Spleen (tissue), 11 donors: ENCODE results near the gene ITCH. TPM values are rescaled to one million over a fixed set of nuclear protein-coding genes. Genes with fewer than 3 reads are reported as not detected.
"Not testable (repeated sequence)": the region's sequence is repeated elsewhere in the genome, so short reads cannot be mapped to it uniquely, and the experiment has no call there.

Experiments used
- DNase-seq: peaks from one replicate; pipeline ENCODE4 v3.0.0-alpha.2; 2020
- H3K27ac ChIP-seq, 8 donors: fragments of 200-600 bp; sonication (generic) in 7 of 8; 1 replicate in 4 of 8; 2 replicates in 4 of 8; pipeline versions ENCODE4 v1.5.0 to v1.8.0; 2016 to 2021; ENCODE audit warnings: inconsistent platforms in 4 of 8, mild to moderate bottlenecking in 4 of 8, moderate library complexity in 1 of 8
- H3K27me3 ChIP-seq, 7 donors: fragments of 200-600 bp; sonication (generic) in 6 of 7; replicated peaks in 1 of 7; 1 replicate in 4 of 7; 2 replicates in 3 of 7; pipeline versions ENCODE4 v1.5.0 to v1.8.0; 2016 to 2021; ENCODE audit warnings: inconsistent platforms in 3 of 7, mild to moderate bottlenecking in 1 of 7
- H3K36me3 ChIP-seq, 6 donors: fragments of 200-600 bp; sonication (generic) in 5 of 6; 1 replicate in 4 of 6; 2 replicates in 2 of 6; pipeline versions ENCODE4 v1.5.0 to v1.8.0; 2016 to 2021; ENCODE audit warnings: inconsistent platforms in 2 of 6
- H3K4me1 ChIP-seq, 6 donors: fragments of 200-600 bp; sonication (generic) in 5 of 6; 1 replicate in 3 of 6; 2 replicates in 3 of 6; pipeline versions ENCODE4 v1.5.0 to v1.8.0; 2016 to 2021; ENCODE audit warnings: inconsistent platforms in 3 of 6
- H3K4me3 ChIP-seq, 8 donors: fragments of 200-600 bp; sonication (generic) in 7 of 8; 1 replicate in 4 of 8; 2 replicates in 4 of 8; pipeline versions ENCODE4 v1.5.0 to v1.8.0; 2016 to 2021; ENCODE audit warnings: inconsistent platforms in 4 of 8, mild to moderate bottlenecking in 4 of 8, moderate library complexity in 2 of 8
- H3K9me3 ChIP-seq, 8 donors: fragments of 200-600 bp; sonication (generic) in 7 of 8; 1 replicate in 4 of 8; 2 replicates in 4 of 8; pipeline versions ENCODE4 v1.5.0 to v1.8.0; 2016 to 2021; ENCODE audit warnings: inconsistent platforms in 4 of 8
- POLR2A ChIP-seq, 3 donors: fragments of 450-650 bp; IDR thresholded peaks; one replicate each; pipeline ENCODE4 v1.5.1; 2017; ENCODE audit warnings: antibody characterized with exemption in 3 of 3, mild to moderate bottlenecking in 1 of 3
- POLR2AphosphoS5 ChIP-seq, 3 donors: sonication (generic); formaldehyde crosslinking; IDR thresholded peaks; one replicate each; pipeline ENCODE4 v1.5.1; 2017; ENCODE audit warnings: antibody characterized with exemption in 3 of 3
- WGBS, 5 donors: extraction: QIAGEN DNeasy Blood & Tissue Kit in 3 of 5; methylation state at CpG; one replicate each; pipeline versions ENCODE4 v1.1.5 to v1.1.7; 2013 to 2018; 5-methylcytosine and 5-hydroxymethylcytosine counted together
- intact Hi-C: fragments of 100-400 bp; cut with DNase I; formaldehyde crosslinking; loops from one replicate; pipeline ENCODE4 v1.15.0; 2023; ENCODE audit warnings: low total_unique reads
- polyA plus RNA-seq, 3 donors: library from polyadenylated mRNA; stranded (reverse); fragments of 200-250 nt; gene quantifications; one replicate each; pipeline ENCODE4 v1.2.1, GENCODE V29; 2013
- total RNA-seq, 7 donors: library from RNA; depleted of rRNA in 3 of 7; stranded (reverse); fragments of >200 nt in 3 of 7; fragmentation: NEBNext Ultra II Directional in 4 of 7; extraction: Animal tissue kit (Norgen Biotek cat#: 25700) in 4 of 7; gene quantifications; one replicate each; pipeline versions ENCODE4 v1.1.0 to v1.2.1, GENCODE V29; 2016 to 2021
- TF ChIP-seq, protein P1 (sequence below), 11 experiments: fragments of 200-600 bp in 7 of 11; fragments of 450-650 bp in 4 of 11; sonication (generic) in 4 of 11; IDR thresholded peaks in 8 of 11; conservative IDR thresholded peaks in 3 of 11; 1 replicate in 7 of 11; 2 replicates in 4 of 11; pipeline versions ENCODE4 v1.4.0 to v1.8.0; 2016 to 2021; ENCODE audit warnings: antibody characterized with exemption in 11 of 11, inconsistent platforms in 4 of 11, mild to moderate bottlenecking in 1 of 11
- donor health status: healthy with polysubstance abuse.
- donor health status: DM: no; HTN: no; CAD: no; lungs with moderate emphysema.
- donor health status: DM: no; HTN: no; CAD: no.
- donor health status: Bipolar disorder and iron deficiency.
- donor health status: healthy.
- donor health status: DM: no; HTN: no; CAD: no.
- donor health status: DM: yes; HTN: yes; CAD: no.

The ITCH gene
- total and polyA plus RNA-seq, 10 donors, result 6.9 to 72.7 (median 61.6) TPM

DNA sequence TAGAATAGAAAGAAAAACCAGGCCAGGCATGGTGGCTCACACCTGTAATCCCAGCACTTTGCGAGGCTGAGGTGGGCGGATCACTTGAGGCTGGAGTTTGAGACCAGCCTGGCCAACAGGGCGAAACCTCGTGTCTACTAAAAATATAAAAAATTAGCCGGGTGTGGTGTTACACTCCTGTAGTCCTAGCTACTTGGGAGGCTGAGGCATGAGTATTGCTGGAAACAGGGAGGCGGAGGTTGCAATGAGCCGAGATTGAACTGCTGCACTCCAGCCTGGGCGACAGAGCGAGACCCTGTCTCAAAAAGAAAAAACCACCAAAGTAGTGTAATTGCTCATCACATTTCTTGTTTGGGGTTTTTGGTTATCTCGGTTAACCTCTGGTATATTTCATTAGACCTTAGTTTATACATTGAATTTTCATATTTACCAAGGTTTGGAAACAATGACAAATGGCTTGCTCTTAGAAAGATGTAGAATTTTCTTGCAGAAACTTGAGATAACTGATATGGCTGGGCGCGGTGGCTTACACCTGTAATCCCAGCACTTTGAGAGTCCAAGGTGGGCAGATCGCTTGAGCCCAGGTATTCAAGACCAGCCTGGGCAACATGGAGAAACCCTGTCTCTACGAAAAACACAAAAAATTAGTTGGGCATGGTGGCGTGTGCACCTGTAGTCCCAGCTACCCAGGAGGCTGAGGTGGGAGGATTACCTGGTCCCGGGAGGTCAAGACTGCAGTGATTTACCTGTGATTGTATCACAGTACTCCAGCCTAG, 14.2 kb downstream of the ITCH start:
- H3K27ac ChIP-seq, result no peak overlapping the region
- WGBS, 5 donors, result 82 to 87% (median 84%) methylated on average over 16 of the region's 16 CpGs
- H3K4me3 ChIP-seq, result no peak overlapping the region
- peaks cover 0 to 77% (median 34%) of the 10 kb centered on the region in 6 donors for H3K4me1 ChIP-seq
- H3K9me3 ChIP-seq, result no peaks in the 10 kb centered on the region
- TF ChIP-seq POLR2A (IDR thresholded peaks at IDR 0.05) (no peak), POLR2AphosphoS5 (IDR thresholded peaks at IDR 0.05) (no peak)
- TF ChIP-seq, protein P1, sequence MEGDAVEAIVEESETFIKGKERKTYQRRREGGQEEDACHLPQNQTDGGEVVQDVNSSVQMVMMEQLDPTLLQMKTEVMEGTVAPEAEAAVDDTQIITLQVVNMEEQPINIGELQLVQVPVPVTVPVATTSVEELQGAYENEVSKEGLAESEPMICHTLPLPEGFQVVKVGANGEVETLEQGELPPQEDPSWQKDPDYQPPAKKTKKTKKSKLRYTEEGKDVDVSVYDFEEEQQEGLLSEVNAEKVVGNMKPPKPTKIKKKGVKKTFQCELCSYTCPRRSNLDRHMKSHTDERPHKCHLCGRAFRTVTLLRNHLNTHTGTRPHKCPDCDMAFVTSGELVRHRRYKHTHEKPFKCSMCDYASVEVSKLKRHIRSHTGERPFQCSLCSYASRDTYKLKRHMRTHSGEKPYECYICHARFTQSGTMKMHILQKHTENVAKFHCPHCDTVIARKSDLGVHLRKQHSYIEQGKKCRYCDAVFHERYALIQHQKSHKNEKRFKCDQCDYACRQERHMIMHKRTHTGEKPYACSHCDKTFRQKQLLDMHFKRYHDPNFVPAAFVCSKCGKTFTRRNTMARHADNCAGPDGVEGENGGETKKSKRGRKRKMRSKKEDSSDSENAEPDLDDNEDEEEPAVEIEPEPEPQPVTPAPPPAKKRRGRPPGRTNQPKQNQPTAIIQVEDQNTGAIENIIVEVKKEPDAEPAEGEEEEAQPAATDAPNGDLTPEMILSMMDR (IDR thresholded peaks at IDR 0.05 in 8 of 11, conservative IDR thresholded peaks at IDR 0.05 in 3 of 11), result no peak
- intact Hi-C loops, result no loop called here
- peaks cover 0 to 79% (median 6%) of the 10 kb centered on the region in 6 donors for H3K36me3 ChIP-seq
- no peaks in the 10 kb centered on the region for H3K27me3 ChIP-seq
- DNase-seq, result no peak

DNA sequence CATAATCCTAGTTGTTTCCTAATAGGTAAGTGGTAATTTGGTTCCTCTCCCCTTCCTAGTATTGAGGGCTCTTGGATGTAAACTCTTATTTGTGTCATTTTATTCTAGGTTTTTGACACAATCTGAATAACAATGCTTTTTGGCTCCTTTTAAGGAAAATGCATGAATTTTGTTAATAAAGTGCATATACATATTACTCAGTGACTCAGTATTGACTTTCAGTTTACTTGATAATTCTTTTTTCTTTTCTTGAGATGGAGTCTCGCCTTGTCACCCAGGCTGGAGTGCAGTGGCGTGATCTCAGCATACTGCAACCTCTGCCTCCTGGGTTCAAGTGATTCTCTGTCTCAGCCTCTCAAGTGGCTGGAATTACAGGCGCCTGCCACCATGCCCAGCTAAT, 19.1 kb downstream of the ITCH start:
- intact Hi-C loops, result no loop called here
- H3K9me3 ChIP-seq, result no peaks in the 10 kb centered on the region
- 93 to 99% (median 97%) methylated on average over 3 of the region's 3 CpGs for WGBS, 5 donors
- H3K27me3 ChIP-seq, result no peaks in the 10 kb centered on the region
- H3K27ac ChIP-seq, result no peak overlapping the region
- H3K4me1 ChIP-seq, result peaks cover 14 to 73% (median 34%) of the 10 kb centered on the region in 6 donors
- DNase-seq, result no peak
- no peak for TF ChIP-seq POLR2A (IDR thresholded peaks at IDR 0.05)
- TF ChIP-seq, protein P1 (IDR thresholded peaks at IDR 0.05 in 8 of 11, conservative IDR thresholded peaks at IDR 0.05 in 3 of 11), result no peak
- TF ChIP-seq POLR2AphosphoS5 (IDR thresholded peaks at IDR 0.05), result no peak
- H3K36me3 ChIP-seq, result peaks cover 0 to 43% (median under 1%) of the 10 kb centered on the region in 6 donors
- no peak overlapping the region for H3K4me3 ChIP-seq

DNA sequence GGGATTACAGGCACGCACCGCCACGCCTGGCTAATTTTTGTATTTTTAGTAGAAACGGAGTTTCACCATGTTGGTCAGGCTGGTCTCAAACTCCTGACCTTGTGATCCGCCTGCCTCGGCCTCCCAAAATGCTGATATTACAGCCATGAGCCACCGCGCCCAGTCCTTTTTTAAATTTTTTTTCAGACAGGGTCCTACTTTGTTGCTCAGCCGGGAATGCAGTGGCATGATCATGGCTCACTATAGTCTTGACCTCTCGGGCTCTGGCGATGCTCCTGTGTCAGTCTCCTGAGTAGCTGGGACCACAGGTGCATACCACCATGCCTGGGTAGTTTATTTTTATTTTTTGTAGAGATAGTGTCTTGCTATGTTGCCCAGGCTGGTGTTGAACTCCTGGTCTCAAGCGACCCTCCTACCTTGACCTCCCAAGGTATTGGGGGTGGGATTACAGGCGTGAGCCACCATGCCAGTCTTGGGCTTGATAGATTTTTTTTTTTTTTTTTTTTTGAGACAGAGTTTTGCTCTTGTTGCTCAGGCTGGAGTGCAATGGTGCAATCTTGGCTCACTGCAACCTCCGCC, 19.9 kb downstream of the ITCH start:
- H3K27ac ChIP-seq, H3K9me3 ChIP-seq, DNase-seq, H3K4me3 ChIP-seq, H3K27me3 ChIP-seq, intact Hi-C loops: not testable (repeated sequence)
- Histone ChIP-seq H3K4me1 (peaks cover 14 to 73% (median 33%) of the 10 kb centered on the region in 6 donors), H3K36me3 (peaks cover 0 to 37% (median 0%) of the 10 kb centered on the region in 6 donors)
- 91 to 97% (median 96%) methylated on average over 14 of the region's 14 CpGs for WGBS, 5 donors

DNA sequence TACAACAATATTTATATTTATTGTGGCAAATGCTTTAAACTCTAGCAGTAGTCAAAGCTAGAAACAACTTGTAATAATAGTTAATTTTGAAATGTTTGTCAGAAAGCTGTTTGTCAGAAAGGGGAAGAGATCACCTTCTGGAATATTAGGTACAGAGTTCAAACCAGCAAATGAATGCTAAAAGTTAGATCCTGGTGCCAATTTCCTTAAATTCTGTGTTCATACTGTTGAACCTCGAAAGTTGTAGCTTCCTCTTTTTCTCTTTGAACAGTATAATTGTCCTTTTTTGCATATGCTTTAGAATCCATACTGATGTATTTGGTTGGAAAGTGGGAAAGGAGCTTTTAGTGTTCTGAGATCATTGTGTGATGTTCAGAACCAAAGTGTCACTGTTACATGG, 22.4 kb downstream of the ITCH start:
- intact Hi-C loops, result no loop called here

More for the DNA sequence above, 22.4 kb downstream of the ITCH start:
- TF ChIP-seq POLR2A (IDR thresholded peaks at IDR 0.05), result no peak
- no peak for TF ChIP-seq POLR2AphosphoS5 (IDR thresholded peaks at IDR 0.05)
- TF ChIP-seq, protein P1 (IDR thresholded peaks at IDR 0.05 in 8 of 11, conservative IDR thresholded peaks at IDR 0.05 in 3 of 11), result no peak
- WGBS, 5 donors, result 10 to 22% (median 20%) methylated on average over 1 of the region's 1 CpG
- DNase-seq, result no peak
- no peaks in the 10 kb centered on the region for H3K27me3 ChIP-seq
- peak overlapping the region in 1 of 8 donors; percentile 5 for H3K27ac ChIP-seq
- H3K4me1 ChIP-seq, result peaks cover 14 to 82% (median 47%) of the 10 kb centered on the region in 6 donors
- H3K9me3 ChIP-seq, result no peaks in the 10 kb centered on the region
- H3K36me3 ChIP-seq, result peaks cover 0 to 49% (median 3%) of the 10 kb centered on the region in 6 donors
- H3K4me3 ChIP-seq, result no peak overlapping the region
